LNCaP clone FGC (cell line): ENCODE measurements around the gene KRTAP10-12.

Source experiments
- DNase-seq: peaks from one replicate; pipeline ENCODE4 v3.0.0-alpha.2; 2011; ENCODE audit warnings: low read depth
- H3K4me3 ChIP-seq: 2 replicates; pipeline ENCODE4 v1.5.1; 2011; ENCODE audit warnings: mild to moderate bottlenecking, low read depth, low read length, control low read depth
- TF ChIP-seq, protein P1 (sequence below): IDR thresholded peaks from 2 replicates; pipeline ENCODE4 v1.5.1; 2012; ENCODE audit warnings: mild to moderate bottlenecking; ENCODE audit not compliant: control insufficient read depth, insufficient read depth; ENCODE audit errors: extremely low read depth

Gene KRTAP10-12

DNA sequence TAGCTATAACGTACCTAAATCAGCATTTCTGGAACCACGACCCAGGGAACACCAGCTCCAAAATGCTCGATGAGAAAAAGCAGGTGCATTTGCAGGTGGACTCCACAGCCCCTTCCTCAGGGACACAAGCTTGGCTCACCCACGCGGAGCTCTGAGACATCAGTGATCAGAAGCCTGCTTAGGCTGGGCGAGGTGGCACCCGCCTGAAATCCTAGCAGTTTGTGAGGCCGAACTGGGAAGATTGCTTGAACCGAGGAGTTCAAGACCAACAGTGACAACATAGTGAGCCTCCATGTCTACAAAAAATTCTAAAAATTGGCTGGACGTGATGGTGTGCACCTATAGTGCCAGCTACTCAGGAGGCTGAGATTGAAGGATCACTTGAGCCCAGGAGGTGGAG lies 16.9 kb downstream of the KRTAP10-12 start:
- no peak for DNase-seq
- TF ChIP-seq, protein P1, sequence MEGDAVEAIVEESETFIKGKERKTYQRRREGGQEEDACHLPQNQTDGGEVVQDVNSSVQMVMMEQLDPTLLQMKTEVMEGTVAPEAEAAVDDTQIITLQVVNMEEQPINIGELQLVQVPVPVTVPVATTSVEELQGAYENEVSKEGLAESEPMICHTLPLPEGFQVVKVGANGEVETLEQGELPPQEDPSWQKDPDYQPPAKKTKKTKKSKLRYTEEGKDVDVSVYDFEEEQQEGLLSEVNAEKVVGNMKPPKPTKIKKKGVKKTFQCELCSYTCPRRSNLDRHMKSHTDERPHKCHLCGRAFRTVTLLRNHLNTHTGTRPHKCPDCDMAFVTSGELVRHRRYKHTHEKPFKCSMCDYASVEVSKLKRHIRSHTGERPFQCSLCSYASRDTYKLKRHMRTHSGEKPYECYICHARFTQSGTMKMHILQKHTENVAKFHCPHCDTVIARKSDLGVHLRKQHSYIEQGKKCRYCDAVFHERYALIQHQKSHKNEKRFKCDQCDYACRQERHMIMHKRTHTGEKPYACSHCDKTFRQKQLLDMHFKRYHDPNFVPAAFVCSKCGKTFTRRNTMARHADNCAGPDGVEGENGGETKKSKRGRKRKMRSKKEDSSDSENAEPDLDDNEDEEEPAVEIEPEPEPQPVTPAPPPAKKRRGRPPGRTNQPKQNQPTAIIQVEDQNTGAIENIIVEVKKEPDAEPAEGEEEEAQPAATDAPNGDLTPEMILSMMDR = no peak
- H3K4me3 ChIP-seq = no peak overlapping the region

DNA sequence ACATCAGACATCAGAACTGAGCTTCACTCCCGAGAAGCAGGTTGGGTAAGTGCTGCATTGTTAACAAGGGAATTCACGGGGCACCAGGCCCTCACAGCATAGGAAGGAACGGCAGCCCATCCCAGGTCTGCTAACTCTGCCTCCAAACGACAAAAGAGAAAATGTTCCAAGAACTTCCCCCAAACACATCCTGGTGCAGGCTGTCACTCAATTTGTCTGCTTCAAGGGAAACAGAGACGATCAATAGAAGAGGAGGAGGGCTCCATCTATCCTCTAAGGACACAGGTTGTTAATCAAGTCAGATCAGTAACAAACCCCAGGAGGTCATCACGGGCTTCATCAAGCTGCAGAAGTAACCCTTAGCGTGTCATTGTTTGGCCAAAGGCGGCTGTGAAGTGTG lies 17.9 kb downstream of the KRTAP10-12 start:
- DNase-seq = no peak
- no peak overlapping the region for H3K4me3 ChIP-seq
- TF ChIP-seq, protein P1 = no peak

DNA sequence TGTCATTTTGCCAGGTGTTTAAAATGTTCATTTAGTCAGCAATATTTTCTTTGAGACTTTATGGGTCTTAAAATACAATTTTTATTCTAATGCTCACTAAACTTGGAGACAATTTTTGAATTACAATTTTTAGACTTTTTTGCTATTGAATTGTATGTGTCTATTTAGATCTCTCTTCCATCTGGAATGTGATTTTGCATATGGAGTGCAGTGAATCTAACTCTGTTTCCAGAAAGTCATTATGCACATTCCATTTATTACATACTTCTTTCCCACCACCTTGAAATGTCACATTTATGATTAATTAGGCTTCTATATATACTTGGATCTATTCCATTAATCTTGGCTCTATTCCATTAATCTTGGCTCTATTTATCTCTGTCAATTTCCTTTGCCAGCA lies 20.0 kb downstream of the KRTAP10-12 start:
- DNase-seq = no peak
- TF ChIP-seq, protein P1 = no peak

DNA sequence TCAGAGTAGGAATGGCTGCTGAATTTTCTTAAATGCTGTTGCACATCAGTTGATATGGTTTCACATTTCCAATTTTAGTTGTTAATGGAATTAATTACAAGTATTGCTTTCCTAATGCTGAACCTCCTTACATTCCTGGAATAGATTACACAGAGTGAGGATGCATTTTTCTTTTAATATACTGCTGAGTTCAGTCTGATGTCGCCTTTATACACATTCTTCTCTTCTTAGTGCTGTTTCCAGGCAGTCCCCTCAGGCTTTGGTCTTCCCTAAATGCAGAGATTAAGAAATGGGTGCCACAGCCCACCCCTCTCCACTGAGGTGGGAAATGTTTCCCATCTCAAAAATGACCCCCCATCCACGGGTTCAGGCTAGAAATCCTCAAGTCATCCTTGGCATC lies 21.1 kb downstream of the KRTAP10-12 start:
- DNase-seq = no peak
- TF ChIP-seq, protein P1 = no peak

More for the DNA sequence above, 20.0 kb downstream of the KRTAP10-12 start:
- H3K4me3 ChIP-seq = no peak overlapping the region

DNA sequence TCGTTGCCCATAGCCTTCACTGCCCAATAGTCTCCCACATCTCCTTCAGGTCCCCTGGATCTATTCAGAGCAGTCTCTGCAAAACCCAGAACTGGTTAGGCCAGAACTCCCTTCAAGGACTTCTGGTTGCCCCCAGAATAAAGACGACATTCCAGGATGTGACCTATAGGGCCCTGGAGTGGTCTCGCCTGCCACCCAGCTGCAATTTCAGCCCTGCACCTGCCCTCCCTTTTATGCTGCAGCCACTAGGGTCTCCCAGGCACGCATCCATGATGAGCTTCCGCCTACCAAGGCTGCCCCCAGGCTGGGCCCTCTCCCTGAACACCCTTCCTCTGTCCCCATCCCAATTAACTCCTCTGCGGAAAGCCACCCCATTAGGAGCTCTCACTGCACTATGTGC lies 21.6 kb downstream of the KRTAP10-12 start:
- H3K4me3 ChIP-seq = no peak overlapping the region
- TF ChIP-seq, protein P1 = no peak
- DNase-seq = no peak

More for the DNA sequence above, 21.1 kb downstream of the KRTAP10-12 start:
- no peak overlapping the region for H3K4me3 ChIP-seq

DNA sequence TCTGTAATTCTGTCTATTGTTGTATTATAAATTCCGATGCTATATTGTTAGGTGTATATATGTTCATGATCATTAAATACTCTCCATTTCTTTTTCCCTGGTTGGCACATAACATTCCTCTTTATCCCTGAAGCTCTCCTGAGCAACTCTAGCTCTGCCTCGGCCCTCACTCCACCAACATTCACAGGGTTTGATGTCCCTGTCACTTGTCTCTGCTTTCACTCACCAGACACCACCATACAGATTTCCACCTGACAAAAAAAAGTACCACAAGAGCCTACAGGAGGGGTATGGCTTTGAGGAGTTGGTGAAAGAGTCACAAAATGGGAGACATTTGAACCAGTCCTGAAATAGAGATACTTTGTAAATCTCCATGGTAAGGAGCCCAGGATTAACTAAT lies 23.2 kb downstream of the KRTAP10-12 start:
- no peak for DNase-seq
- TF ChIP-seq, protein P1 = no peak
- no peak overlapping the region for H3K4me3 ChIP-seq

DNA sequence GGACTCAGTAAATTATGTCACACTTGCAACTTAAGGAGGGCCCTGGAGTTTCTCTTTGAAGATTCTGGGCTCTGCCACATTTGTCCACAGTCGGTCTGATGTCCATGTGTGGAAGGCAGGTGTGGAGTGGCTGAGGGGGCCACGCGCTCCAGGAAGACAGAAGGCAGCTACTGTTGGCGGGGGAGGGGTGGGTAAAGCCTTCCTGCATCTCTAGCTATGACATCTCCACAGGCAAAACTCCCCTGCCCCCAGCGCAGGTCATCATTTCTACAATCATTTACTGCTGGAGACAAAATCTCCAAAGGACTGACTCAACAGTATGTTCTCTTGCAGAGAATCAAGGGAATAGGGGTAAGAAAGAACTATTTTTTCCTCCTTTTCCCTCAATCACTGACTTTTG lies 25.8 kb downstream of the KRTAP10-12 start:
- DNase-seq = no peak
- TF ChIP-seq, protein P1 = no peak
- H3K4me3 ChIP-seq = no peak overlapping the region
